GM04503 (cell line): ENCODE results near the gene KRTAP10-7.
"Not testable (repeated sequence)": the region's sequence is repeated elsewhere in the genome, so short reads cannot be mapped to it uniquely, and the experiment has no call there.

Source experiments
- DNase-seq: peaks from one replicate; pipeline ENCODE4 v3.0.0-alpha.2; 2012; ENCODE audit warnings: low read depth

KRTAP10-7 gene

DNA sequence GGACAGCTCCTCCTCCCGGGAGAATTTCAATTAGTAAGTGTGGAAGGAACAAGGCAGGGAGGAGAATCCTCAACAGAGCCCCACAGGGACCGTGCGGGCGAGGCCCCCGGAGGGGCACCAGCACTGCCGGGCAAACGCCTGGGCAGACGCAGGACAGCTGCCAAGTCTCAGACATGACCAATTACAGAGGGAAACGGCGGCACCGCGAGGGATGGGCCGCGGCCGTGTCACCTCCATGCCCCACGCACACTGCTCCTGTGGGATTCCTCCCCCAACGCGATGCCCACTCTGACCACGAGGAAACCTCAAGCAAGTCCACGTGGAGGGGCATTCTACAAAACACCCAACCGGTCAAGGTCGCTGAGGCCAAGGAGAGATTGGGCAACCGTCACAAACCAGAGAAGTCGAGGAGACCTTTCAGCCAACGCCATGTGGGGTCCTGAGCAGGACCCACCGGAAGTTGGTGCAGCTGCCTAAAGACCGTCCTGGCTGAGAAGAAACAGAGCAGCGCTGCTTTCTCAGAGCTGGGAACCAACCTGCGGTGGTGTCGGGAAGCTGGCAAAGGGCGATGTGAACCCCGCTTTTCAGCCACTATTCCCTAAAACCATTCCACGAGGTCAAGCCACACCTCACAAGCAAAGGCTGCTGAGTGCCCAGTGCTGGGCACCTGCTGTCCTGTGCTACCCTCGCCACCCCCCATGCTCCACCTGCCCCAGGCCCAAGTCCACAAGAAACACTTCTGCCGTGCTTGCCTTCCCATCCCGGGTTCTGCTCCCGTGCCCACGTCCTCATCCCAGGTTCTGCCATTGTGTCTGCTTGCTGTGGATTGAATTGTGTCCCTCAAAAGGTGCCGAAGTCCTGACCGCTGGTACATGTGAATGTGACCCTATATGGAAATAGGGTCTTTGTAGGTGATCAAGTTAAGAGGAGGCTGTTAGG is 28.3 kb upstream of the KRTAP10-7 start:
- DNase-seq = no peak

DNA sequence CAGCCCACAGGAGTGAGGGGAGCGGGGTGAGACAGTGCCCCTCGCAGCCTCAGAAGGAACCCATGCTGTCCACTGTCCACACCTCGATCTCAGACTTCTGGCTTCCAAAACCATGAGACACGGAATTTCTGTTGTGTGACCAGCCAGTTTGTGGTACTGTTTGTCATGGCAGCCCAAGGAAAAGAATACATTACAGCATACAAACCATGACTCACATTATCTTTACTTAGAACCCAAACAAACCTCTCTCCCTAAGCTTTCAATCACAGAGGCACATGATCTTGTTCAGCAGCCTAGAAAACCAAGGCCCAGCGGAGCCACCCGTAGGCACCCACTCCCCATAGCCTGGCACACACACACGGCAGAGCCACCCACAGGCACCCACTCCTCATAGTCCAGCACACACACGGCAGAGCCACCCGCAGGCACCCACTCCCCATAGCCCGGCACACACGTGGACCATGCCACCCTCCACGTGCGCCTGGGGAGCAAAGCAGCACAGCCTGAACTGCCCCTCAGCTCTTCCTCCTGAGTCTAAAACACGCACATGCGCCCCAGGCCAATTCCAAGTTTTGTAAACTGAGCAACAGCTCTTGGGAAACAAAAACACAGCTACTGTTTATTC is 27.3 kb upstream of the KRTAP10-7 start:
- DNase-seq = no peak

DNA sequence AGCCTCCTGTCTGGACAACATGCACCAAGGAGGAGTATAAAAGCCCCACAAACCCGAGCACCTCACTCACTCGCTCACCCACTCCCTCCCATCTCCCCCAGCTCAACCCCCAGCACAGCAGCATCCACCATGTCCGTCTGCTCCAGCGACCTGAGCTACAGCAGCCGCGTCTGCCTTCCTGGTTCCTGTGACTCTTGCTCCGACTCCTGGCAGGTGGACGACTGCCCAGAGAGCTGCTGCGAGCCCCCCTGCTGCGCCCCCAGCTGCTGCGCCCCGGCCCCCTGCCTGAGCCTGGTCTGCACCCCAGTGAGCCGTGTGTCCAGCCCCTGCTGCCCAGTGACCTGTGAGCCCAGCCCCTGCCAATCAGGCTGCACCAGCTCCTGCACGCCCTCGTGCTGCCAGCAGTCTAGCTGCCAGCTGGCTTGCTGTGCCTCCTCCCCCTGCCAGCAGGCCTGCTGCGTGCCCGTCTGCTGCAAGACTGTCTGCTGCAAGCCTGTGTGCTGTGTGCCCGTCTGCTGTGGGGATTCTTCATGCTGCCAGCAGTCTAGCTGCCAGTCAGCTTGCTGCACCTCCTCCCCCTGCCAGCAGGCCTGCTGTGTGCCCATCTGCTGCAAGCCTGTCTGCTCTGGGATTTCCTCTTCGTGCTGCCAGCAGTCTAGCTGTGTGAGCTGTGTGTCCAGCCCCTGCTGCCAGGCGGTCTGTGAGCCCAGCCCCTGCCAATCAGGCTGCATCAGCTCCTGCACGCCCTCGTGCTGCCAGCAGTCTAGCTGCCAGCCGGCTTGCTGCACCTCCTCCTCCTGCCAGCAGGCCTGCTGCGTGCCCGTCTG is 26.6 kb upstream of the KRTAP10-7 start, which contains the start of gene KRTAP10-4:
Gene KRTAP10-4, plus strand, starts transcription at position 100 of the 827 bp plus-strand sequence. Its CDS starts 30 bp downstream, at position 130.
- DNase-seq = not testable (repeated sequence)

DNA sequence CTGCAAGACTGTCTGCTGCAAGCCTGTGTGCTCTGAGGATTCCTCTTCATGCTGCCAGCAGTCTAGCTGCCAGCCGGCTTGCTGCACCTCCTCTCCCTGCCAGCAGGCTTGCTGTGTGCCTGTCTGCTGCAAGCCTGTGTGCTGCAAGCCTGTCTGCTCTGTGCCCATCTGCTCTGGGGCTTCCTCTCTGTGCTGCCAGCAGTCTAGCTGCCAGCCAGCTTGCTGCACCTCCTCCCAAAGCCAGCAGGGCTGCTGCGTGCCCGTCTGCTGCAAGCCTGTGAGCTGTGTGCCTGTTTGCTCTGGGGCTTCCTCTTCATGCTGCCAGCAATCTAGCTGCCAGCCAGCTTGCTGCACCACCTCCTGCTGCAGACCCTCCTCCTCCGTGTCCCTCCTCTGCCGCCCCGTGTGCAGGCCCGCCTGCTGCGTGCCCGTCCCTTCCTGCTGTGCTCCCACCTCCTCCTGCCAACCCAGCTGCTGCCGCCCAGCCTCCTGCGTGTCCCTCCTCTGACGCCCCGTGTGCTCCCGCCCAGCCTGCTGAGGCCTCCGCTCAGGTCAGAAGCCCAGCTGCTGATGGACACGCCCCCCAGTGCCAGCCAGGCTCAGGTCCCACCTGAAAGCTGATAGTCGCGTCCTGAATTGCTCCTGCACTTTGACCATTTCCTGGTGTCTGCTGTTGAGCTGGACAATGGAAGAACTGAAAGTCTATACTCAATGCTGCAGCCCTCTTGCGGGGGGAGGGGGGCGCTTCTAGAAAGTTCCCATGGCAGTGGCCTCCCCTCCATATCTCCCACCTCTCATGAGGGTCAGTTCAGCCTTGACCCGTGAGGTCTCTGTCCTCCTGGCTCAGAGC is 25.7 kb upstream of the KRTAP10-7 start:
- DNase-seq = no peak

DNA sequence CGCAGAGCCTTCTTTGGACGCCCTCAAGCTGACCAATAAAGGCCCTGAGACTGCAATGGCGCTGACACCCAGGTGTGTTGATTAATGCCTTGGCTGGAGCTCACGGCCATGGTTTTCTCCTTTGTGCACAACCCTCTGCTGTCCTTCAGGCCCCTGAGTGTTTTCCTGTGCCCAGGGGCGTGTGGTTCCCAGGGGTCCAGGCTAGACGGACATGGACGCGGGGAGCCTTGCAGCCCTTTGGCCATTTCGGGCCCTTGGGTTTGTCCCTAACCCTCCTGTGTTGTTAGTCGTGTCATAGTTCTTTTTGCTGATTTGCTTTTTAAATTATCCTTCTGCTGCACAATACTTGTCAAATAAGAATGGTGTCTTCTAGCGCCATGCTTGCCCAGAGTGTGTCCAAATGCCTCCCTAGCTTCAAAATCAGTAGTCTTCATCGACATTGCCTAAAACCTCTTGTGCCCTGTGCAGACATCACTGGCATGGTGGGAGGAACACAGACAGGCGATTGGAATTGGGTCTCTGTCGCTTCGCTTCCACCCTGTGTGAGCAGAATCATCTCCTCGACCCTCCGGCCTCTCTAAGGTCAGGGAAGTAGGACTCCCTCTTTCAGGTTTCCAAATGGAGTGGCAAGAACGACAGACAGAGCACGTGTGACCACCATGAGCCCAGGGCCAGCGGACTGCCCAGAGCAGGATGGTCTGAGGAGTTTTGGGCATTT is 24.9 kb upstream of the KRTAP10-7 start:
- DNase-seq = no peak

DNA sequence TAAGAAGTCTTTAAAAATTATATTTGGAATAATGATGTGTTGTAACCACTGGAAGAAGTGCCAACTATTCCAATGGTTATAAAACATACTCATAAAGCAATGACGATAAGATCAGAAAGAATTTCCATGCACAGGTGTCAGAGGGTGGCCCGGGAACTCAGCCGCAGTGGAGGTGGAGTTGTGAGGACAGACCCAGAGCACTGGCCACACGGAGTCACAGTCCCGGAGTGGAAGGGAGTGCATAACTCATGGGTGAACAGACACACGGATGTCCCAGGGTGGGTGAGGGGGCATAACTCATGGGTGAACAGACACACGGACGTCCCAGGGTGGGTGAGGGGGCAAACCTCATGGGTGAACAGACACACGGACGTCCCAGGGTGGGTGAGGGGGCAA is 24.4 kb upstream of the KRTAP10-7 start:
- DNase-seq = no peak

DNA sequence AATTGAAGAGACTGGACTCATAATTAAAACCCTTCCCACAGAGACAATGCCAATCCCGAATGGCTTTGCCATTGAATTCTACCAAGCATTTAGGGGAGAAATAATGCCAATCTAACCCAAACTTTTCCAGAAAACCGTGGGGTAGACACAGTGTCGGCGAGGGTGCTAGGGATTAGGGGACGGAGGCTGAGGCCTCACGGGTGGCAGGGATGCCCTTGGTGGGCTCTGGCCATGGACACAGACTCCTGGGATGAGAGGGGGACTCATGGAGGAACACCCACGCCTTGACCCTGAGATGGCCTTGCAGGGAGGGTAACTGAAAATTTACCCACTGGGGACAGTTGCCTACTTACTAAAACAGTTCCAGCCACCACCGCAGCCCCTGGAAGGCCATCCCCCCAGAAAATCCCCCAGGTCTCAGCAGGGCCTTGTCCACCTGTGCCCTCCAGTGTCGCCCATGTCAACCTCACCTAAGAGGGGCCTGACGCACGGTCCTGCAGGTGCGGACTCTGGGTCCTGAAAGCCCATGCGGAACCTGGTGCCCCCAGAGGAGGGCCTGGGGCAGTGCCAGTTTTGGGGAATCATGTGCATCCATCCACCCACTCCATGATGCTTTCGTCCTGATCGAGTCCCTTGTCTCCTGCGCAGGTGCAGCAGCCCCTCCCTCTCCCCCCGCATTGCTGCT is 21.9 kb upstream of the KRTAP10-7 start:
- no peak for DNase-seq

DNA sequence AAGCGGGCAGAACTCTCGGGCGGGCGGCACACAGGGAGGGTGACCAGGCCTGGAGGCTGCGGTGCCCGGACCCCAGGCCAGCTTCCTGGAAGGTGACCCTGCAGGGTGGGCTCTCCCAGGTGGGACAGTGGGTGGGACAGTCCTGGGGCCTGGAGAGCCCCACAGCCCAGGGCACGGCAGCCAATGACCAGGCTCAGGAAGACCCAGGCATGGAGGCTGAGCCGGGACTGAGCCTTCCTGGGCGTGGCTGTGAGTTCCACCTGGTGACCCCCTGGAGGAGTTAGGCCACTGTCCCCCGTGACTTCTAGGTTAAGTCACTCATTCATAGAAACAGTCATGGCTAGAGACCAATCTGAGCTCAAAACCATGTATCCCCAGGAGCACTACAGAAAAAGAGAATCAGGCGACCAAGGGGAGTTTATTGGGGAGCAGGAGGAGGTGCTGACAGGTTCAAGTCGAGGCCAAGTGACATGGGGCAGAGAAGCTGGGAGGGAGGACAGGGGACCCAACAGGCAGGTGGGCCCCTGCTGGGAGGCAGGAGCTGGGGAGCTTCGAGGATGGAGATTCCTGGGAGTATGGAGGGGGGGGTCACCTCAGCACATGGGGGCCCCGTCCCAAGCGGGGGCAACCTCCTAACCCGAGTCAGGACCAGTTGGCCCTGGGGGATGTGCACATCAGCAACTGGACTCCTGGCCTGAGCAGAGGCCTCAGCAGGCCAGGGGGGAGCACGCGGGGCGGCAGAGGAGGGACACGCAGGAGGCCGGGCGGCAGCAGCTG is 21.2 kb upstream of the KRTAP10-7 start:
- DNase-seq = no peak

DNA sequence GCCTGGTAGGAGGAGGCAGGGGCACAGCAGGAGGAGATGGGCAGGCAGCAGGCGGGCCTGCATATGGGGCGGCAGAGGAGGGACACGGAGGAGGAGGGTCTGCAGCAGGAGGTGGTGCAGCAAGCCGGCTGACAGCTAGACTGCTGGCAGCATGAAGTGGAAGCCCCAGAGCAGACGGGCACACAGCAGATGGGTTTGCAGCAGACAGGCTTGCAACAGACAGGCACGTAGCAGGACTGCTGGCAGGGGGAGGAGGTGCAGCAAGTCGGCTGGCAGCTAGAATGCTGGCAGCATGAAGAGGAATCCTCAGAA is 20.6 kb upstream of the KRTAP10-7 start:
- DNase-seq = no peak

DNA sequence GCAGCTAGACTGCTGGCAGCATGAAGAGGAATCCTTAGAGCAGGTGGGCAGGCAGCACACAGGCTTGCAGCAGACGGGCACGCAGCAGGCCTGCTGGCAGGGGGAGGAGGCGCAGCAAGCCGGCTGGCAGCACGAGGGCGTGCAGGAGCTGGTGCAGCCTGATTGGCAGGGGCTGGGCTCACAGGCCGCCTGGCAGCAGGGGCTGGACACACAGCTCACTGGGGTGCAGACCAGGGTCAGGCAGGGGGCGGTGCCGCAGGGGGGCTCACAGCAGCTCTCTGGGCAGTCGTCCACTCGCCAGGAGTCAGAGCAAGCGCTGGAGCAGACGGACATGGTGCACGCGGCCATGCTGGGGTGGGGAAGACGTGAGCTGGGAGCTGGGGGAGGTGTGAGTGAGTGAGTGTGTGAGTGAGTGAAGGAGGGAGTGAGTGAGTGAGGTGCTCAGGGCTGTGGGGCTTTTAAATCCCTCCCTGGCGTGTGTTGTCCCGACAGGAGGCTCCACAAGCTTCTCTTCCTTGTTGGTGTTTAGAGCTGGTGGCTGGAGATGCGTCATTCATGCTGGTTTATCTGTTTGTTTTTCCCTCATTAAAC is 20.1 kb upstream of the KRTAP10-7 start, which contains the start of gene KRTAP10-5:
Gene KRTAP10-5, minus strand, starts transcription at position 374 of the 591 bp plus-strand sequence. Its CDS starts 26 bp downstream, at position 348.
- not testable (repeated sequence) for DNase-seq

DNA sequence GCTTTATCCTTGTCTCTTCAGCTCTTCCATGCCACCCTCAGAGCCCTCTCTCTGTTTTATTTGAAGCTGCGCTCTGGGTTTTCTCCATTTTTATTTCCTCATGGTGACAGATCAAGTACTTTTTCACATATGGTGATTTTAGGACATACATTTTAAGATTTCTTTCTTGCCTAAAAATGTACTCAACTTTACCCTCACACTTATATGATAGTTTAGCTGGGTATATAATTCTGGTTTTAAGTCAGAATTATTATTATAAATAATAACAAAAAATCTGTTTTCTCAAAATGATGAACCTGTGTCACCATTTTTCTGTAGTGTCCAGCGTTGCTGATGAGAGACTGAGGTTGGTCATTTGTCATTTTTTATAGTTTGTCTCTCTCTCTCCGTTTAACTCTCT is 19.2 kb upstream of the KRTAP10-7 start:
- no peak for DNase-seq

DNA sequence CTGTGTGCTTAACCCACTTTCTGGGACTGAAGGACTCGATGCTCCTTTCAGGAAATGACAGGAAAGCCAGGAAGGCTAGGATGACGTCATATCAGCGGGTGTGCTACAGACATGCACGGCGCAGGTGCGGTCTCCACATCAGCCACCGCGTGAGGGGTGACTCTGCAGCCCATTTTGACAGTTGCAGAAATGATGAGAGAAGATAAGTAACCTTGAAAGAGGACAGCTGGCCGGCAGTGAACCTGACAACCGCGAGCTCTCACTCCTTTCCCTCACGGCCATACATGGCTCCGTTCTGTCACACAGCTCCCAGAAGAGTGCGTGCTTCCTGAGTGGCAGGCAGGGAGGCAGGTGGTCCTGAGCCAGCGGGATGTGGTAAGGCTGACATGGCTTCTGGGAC is 18.3 kb upstream of the KRTAP10-7 start:
- no peak for DNase-seq

DNA sequence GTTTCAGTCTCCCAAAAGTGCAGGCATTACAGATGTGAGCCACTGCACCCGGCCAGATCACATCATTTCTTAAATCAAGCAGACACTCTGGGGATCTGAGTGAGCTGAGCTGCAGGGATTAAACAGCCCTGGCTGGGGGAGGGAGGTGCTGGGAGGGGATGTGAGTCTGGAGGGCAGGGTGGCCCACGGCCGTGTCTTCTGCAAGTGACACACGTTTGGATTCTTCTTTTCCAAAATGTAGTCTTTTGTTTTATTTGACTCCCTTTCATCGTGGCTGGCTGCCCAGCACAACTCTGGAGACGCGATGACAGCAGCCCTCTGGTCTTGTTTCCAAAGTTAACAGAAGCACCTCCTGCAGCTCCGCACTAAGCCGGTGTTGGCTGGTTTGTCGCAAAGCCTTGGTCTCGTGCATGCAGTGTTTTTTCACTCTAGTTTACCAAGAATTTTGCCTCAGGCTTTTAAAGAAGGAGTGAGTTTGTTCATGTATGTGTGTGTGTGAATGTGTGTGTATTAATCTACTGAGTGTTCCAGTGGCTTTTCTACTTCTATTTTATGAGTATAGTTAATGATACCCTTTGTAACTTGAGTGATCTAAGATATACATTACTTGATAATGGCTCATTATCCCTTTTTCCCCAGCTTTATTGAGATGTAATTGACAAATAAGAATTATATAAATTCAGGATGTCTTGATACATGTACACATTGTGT is 17.2 kb upstream of the KRTAP10-7 start:
- no peak for DNase-seq

DNA sequence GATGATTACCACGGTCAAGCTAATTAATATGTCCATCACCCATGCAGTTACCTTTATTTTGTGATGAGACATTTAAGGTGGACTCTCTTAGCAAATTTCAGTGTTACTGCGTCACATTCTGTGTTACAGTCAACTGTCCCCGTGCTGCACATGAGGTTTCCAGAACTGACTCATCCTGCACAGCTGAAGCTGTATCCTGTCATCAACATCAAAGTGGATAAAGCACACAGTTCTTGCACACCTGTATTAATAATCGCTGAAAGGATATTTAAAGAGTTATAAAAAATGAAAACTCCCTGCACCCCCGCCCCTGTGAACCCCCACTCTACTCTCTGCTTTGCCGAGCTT is 16.6 kb upstream of the KRTAP10-7 start:
- DNase-seq = no peak

DNA sequence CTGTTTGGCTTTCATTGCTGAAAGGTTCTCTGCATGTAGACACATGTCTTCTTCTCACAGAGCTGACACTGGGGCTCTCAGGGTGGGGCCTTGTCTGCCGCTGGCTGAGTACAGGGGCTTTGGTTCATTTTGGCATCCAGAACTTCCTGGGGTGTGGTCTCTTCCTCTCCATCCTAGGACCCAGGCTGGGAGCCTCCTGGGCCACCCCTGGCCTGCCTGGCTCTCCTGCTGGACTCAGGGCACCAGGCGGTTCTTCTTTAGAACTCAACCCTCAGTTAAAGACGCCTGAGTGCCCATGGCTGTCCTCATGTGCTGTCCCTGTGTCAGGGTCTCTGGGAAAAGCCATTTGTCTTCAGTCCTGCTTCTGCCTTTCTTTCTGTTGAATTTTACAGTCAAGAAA is 14.5 kb upstream of the KRTAP10-7 start:
- no peak for DNase-seq

DNA sequence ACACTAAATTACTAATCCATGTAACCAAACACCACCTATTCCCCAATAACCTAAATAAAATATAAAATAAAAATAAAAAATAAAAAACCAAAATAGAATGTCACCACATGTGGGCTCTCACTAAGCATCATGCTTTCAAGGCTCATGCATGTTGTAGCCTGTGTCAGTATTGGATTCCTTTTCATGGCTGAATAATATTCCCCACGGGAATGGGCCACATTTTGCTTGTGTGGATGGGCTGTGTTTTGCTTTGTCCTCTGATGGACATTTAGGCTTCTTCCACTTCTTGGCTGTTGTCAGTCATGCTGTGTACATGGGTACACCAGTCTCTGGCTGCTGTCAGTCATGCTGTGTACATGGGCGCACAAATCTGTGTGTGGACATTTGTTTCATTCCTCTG is 11.3 kb upstream of the KRTAP10-7 start:
- no peak for DNase-seq

DNA sequence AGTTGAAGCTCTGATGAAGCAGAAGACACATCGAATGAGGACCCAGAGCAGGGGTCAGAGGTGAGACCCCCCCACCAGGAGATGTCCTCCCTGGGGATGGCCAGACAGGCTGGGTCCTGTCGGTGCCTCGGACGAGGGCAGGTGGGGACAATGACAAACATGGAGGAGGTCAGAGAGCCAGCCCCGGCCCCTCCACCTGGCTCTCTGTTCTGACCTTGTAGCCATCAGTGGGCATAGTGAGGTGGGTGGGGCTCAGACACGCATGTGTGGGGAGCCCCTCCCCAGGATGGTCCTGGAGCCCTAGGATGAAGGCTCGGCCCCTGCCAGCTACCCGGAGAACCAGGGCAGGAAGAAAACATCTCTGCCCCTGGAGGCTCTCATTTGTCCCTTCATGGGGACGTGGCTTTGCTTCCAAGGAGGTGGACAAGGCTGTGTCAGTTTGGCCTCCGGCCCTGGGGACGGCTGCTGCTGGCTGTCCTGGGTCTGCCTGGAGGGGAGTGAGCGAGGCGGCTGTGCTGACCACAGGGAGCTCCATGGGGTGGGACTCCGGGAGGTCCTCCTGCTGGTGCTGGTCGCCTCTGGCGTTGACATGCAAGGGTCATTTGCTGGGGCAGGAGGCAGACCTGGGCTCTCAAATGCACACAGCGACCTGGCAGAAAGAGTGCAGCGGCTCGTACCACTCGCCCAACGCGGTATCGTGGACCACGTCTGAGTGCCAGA is 10.7 kb upstream of the KRTAP10-7 start:
- DNase-seq = no peak

DNA sequence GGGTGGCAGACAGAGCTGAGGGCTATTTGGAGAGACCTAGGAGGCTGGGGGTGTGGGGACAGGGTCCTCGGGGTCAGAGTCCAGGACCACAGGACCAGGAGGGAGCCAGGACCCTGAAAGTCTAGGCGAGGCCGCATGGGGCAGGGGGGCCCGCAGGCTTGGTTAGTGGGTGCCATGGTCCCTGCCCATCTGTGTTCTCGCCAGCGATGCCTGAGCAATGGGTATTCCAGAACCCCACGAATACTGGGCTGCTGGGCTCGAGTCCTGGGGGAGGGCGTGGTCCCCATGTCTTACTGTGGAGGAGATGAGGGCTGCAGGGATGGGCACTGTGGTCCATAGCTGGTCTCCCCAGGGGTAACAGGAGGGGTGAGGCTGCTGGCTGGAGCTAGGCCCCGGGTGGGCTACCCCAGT is 10.1 kb upstream of the KRTAP10-7 start:
- DNase-seq = no peak
